HepG2 (cell line): ENCODE measurements around the gene RNF123. TPM values are rescaled to one million over a fixed set of nuclear protein-coding genes. Genes with fewer than 3 reads are reported as not detected.

Experiments used
- JARID2 ChIP-seq: sonication (generic); formaldehyde crosslinking; IDR thresholded peaks from 2 replicates; pipeline ENCODE4 v1.8.1; 2023; ENCODE audit warnings: missing genetic modification reagents, inconsistent platforms; ENCODE audit not compliant: insufficient replicate concordance
- MXI1 ChIP-seq: IDR thresholded peaks from 3 replicates; pipeline ENCODE4 v1.6.1; 2012; ENCODE audit warnings: low read depth, low read length, inconsistent platforms, borderline replicate concordance
- MYC ChIP-seq: sonication (generic); formaldehyde crosslinking; IDR thresholded peaks from 2 replicates; pipeline ENCODE4 v1.9.0; 2021; ENCODE audit warnings: missing genetic modification reagents, borderline replicate concordance
- PCBP2 ChIP-seq: fragments of 200-400 bp; formaldehyde crosslinking; optimal IDR thresholded peaks from 2 replicates; pipeline ENCODE3; 2018; ENCODE audit warnings: low read length, low read depth; ENCODE audit not compliant: poor library complexity, severe bottlenecking
- PHB2 ChIP-seq: fragments of 450-650 bp; IDR thresholded peaks from 2 replicates; pipeline ENCODE4 v1.6.1; 2018; ENCODE audit not compliant: partially characterized antibody
- TGIF2 ChIP-seq: IDR thresholded peaks from 2 replicates; pipeline ENCODE4 v1.6.1; 2016; ENCODE audit warnings: control low read depth, missing compliant biosample characterization
- USF2 ChIP-seq, 2 experiments: sonication (generic) in 1 of 2; formaldehyde crosslinking in 1 of 2; IDR thresholded peaks; 2 replicates each; pipeline versions ENCODE4 v1.5.1 to v1.6.1; 2011 to 2020; ENCODE audit warnings: borderline replicate concordance in 1 of 2, low read depth in 1 of 2, low read length in 1 of 2, mild to moderate bottlenecking in 1 of 2, missing genetic modification reagents in 1 of 2, moderate library complexity in 1 of 2
- WIZ ChIP-seq: sonication (generic); formaldehyde crosslinking; IDR thresholded peaks from 2 replicates; pipeline ENCODE4 v1.5.1; 2020; ENCODE audit warnings: mild to moderate bottlenecking, missing genetic modification reagents
- ZBTB7A ChIP-seq: sonication (generic); formaldehyde crosslinking; IDR thresholded peaks from 2 replicates; pipeline ENCODE4 v1.8.0; 2022; ENCODE audit warnings: mild to moderate bottlenecking, missing genetic modification reagents
- ZNF572 ChIP-seq: sonication (generic); formaldehyde crosslinking; IDR thresholded peaks from 2 replicates; pipeline ENCODE4 v1.5.1; 2020; ENCODE audit warnings: mild to moderate bottlenecking, missing genetic modification reagents
- ZNF687 ChIP-seq: sonication (generic); formaldehyde crosslinking; IDR thresholded peaks from 2 replicates; pipeline ENCODE4 v1.5.1; 2020; ENCODE audit warnings: mild to moderate bottlenecking, missing genetic modification reagents, moderate library complexity
- polyA plus RNA-seq, 8 experiments: library from polyadenylated mRNA; depleted of rRNA in 3 of 8; stranded (reverse) in 7 of 8; unstranded in 1 of 8; fragments of >200 nt; fragmentation: Illumina TruSeq in 4 of 8; extraction: Trizol in 4 of 8; gene quantifications; 2 replicates each; pipeline versions ENCODE4 v1.2.1 to v1.2.3, GENCODE V29; 2011 to 2016; ENCODE audit warnings: low read depth in 4 of 8, missing spikeins in 1 of 8, mixed read lengths in 1 of 8; ENCODE audit not compliant: insufficient read depth in 1 of 8
- total RNA-seq, 5 experiments: library from RNA; depleted of rRNA; stranded (reverse); fragments of >200 nt; fragmentation: Illumina TruSeq; extraction: Trizol; gene quantifications; 2 replicates each; pipeline ENCODE4 v1.2.3, GENCODE V29; 2016; ENCODE audit warnings: low read depth in 1 of 5
- TF ChIP-seq, protein P1 (sequence below): sonication (generic); formaldehyde crosslinking; conservative IDR thresholded peaks from 2 replicates; pipeline ENCODE4 v1.8.0; 2022; ENCODE audit warnings: mild to moderate bottlenecking, moderate library complexity, missing genetic modification reagents
- TF ChIP-seq, protein P2 (sequence below), 2 experiments: sonication (generic) in 1 of 2; formaldehyde crosslinking in 1 of 2; IDR thresholded peaks; 2 replicates each; pipeline versions ENCODE4 v1.6.1 to v1.9.0; 2014 to 2022; ENCODE audit warnings: antibody characterized with exemption in 1 of 2, borderline replicate concordance in 1 of 2, inconsistent platforms in 1 of 2, low read depth in 1 of 2, missing genetic modification reagents in 1 of 2

Gene RNF123
- total and polyA plus RNA-seq, 2 of the 13 experiments (the other 11 are each of a cell fraction or from before 2014, with no cell fraction given): 29.9 to 82.2 TPM

DNA sequence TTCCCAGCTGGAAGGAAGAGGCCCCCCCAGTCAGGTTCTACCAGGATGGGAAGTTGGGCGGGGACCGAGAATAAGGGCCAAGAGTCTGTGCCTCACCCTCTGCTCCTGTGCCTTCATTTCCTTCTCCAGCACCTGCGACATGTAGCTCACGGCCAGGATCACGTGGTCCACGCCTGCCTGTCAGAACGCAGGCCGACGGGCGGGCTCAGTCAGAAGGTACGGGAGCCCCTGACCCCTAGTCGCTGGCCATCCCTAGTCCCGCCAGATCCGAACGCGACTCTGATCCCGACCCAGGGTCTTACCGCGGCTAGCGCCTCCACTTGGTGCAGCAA lies 33.9 kb downstream of the RNF123 start (continued):
- TF ChIP-seq ZNF687 (CRISPR knock-in tag): no peak; the same call in 1 of the 2 replicates
- no peak for TF ChIP-seq PCBP2
- peak; percentile 75 for TF ChIP-seq USF2 (IDR thresholded peaks at IDR 0.05; ENCODE audit: low read depth, low read length)
- peak; percentile 71; the same call in 1 of the 2 replicates for TF ChIP-seq USF2 (CRISPR knock-in tag; IDR thresholded peaks at IDR 0.05; ENCODE audit: borderline replicate concordance)
- TF ChIP-seq ZBTB7A (CRISPR knock-in tag): no peak
- TF ChIP-seq, protein P1, sequence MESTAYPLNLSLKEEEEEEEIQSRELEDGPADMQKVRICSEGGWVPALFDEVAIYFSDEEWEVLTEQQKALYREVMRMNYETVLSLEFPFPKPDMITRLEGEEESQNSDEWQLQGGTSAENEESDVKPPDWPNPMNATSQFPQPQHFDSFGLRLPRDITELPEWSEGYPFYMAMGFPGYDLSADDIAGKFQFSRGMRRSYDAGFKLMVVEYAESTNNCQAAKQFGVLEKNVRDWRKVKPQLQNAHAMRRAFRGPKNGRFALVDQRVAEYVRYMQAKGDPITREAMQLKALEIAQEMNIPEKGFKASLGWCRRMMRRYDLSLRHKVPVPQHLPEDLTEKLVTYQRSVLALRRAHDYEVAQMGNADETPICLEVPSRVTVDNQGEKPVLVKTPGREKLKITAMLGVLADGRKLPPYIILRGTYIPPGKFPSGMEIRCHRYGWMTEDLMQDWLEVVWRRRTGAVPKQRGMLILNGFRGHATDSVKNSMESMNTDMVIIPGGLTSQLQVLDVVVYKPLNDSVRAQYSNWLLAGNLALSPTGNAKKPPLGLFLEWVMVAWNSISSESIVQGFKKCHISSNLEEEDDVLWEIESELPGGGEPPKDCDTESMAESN (CRISPR knock-in tag): no peak
- TF ChIP-seq MXI1: 0 out of 3 replicates have a peak, but pooled peaks have one; percentile 26
- TF ChIP-seq, protein P2, sequence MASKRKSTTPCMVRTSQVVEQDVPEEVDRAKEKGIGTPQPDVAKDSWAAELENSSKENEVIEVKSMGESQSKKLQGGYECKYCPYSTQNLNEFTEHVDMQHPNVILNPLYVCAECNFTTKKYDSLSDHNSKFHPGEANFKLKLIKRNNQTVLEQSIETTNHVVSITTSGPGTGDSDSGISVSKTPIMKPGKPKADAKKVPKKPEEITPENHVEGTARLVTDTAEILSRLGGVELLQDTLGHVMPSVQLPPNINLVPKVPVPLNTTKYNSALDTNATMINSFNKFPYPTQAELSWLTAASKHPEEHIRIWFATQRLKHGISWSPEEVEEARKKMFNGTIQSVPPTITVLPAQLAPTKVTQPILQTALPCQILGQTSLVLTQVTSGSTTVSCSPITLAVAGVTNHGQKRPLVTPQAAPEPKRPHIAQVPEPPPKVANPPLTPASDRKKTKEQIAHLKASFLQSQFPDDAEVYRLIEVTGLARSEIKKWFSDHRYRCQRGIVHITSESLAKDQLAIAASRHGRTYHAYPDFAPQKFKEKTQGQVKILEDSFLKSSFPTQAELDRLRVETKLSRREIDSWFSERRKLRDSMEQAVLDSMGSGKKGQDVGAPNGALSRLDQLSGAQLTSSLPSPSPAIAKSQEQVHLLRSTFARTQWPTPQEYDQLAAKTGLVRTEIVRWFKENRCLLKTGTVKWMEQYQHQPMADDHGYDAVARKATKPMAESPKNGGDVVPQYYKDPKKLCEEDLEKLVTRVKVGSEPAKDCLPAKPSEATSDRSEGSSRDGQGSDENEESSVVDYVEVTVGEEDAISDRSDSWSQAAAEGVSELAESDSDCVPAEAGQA (IDR thresholded peaks at IDR 0.05; ENCODE audit: low read depth): no peak
- TF ChIP-seq, protein P2 (CRISPR knock-in tag; IDR thresholded peaks at IDR 0.05; ENCODE audit: borderline replicate concordance): no peak
- no peak for TF ChIP-seq MYC
- 0 out of 2 replicates have a peak, but pooled peaks have one; percentile 60 for TF ChIP-seq ZNF572 (CRISPR knock-in tag)
- TF ChIP-seq WIZ (CRISPR knock-in tag): no peak
- no peak for TF ChIP-seq JARID2 (CRISPR knock-in tag)
- peak; percentile 47 for TF ChIP-seq TGIF2 (CRISPR knock-in tag)
- no peak for TF ChIP-seq PHB2
